Peyer's patch (tissue), 4 donors: ENCODE results near the gene AGFG1. TPM values are rescaled to one million over a fixed set of nuclear protein-coding genes. Genes with fewer than 3 reads are reported as not detected.

Source experiments
- DNase-seq, 3 donors: peaks; one replicate each; pipeline ENCODE4 v3.0.0-alpha.2; 2017 to 2019
- H3K27ac ChIP-seq, 4 donors: fragments of 200-600 bp; sonication (generic); one replicate each; pipeline ENCODE4 v1.5.1; 2016 to 2019
- H3K27me3 ChIP-seq, 2 donors: fragments of 200-600 bp; sonication (generic); one replicate each; pipeline ENCODE4 v1.5.1; 2019
- H3K36me3 ChIP-seq, 3 donors: fragments of 200-600 bp; sonication (generic); one replicate each; pipeline ENCODE4 v1.5.1; 2016 to 2019
- H3K4me1 ChIP-seq, 4 donors: fragments of 200-600 bp; sonication (generic); one replicate each; pipeline ENCODE4 v1.5.1; 2016 to 2019
- H3K4me3 ChIP-seq, 4 donors: fragments of 200-600 bp; sonication (generic); 1 replicate in 3 of 4; 2 replicates in 1 of 4; pipeline ENCODE4 v1.5.1; 2016 to 2019; ENCODE audit warnings: mild to moderate bottlenecking in 1 of 4
- H3K9me3 ChIP-seq, 4 donors: fragments of 200-600 bp; sonication (generic); one replicate each; pipeline ENCODE4 v1.5.1; 2016 to 2019; ENCODE audit warnings: mild to moderate bottlenecking in 1 of 4
- POLR2A ChIP-seq, 2 donors: fragments of 450-650 bp; IDR thresholded peaks; one replicate each; pipeline ENCODE4 v1.5.1; 2017; ENCODE audit warnings: antibody characterized with exemption in 2 of 2, mild to moderate bottlenecking in 2 of 2, moderate library complexity in 2 of 2
- total RNA-seq, 4 donors: library from RNA; depleted of rRNA; stranded (reverse); fragments of >200 nt; gene quantifications; one replicate each; pipeline ENCODE4 v1.1.0, GENCODE V29; 2016
- TF ChIP-seq, protein P1 (sequence below), 6 experiments: fragments of 450-650 bp in 4 of 6; fragments of 200-600 bp in 2 of 6; sonication (generic) in 1 of 6; IDR thresholded peaks; one replicate each; pipeline ENCODE4 v1.5.1; 2017 to 2019; ENCODE audit warnings: antibody characterized with exemption in 6 of 6, mild to moderate bottlenecking in 3 of 6, moderate library complexity in 1 of 6

Gene AGFG1, protein sequence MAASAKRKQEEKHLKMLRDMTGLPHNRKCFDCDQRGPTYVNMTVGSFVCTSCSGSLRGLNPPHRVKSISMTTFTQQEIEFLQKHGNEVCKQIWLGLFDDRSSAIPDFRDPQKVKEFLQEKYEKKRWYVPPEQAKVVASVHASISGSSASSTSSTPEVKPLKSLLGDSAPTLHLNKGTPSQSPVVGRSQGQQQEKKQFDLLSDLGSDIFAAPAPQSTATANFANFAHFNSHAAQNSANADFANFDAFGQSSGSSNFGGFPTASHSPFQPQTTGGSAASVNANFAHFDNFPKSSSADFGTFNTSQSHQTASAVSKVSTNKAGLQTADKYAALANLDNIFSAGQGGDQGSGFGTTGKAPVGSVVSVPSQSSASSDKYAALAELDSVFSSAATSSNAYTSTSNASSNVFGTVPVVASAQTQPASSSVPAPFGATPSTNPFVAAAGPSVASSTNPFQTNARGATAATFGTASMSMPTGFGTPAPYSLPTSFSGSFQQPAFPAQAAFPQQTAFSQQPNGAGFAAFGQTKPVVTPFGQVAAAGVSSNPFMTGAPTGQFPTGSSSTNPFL
- total RNA-seq, result 10 to 100 TPM; 24.8 to 68.1 (median 62.6) TPM

DNA sequence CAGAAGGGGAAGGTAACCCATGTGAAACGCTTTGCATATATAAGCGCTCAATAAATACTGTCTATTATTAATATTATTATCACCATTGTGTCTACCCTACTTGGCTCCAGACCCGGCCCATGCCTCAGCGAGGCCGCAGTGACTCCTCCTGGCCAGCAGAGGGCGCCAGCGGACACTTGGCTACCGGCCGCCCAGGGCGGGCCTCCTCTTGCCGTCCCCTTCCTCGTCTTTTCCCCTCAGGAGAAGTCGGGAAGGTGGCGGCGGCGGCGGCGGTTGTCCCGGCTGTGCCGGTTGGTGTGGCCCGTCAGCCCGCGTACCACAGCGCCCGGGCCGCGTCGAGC lies at the start of gene AGFG1:
TSS of gene AGFG1 (plus strand) at position 233 of the 341 bp plus-strand sequence. CDS start 266 bp downstream, outside the sequence.
- Histone ChIP-seq H3K27ac (peak within 1 kb of the TSS; percentile 77 to 96 (median 89)), H3K4me3 (peak within 1 kb of the TSS; percentile 72 to 99 (median 93)), H3K36me3 (no peaks in the 10 kb centered on the region), H3K27me3 (no peaks in the 10 kb centered on the region), H3K4me1 (peaks cover 0 to 26% (median 4%) of the 10 kb centered on the region in 4 donors), H3K9me3 (no peaks in the 10 kb centered on the region)
- peak; percentile 77 to 92 (median 92) for DNase-seq
- TF ChIP-seq POLR2A (IDR thresholded peaks at IDR 0.05), result peak; percentile 67 to 71
- TF ChIP-seq, protein P1, sequence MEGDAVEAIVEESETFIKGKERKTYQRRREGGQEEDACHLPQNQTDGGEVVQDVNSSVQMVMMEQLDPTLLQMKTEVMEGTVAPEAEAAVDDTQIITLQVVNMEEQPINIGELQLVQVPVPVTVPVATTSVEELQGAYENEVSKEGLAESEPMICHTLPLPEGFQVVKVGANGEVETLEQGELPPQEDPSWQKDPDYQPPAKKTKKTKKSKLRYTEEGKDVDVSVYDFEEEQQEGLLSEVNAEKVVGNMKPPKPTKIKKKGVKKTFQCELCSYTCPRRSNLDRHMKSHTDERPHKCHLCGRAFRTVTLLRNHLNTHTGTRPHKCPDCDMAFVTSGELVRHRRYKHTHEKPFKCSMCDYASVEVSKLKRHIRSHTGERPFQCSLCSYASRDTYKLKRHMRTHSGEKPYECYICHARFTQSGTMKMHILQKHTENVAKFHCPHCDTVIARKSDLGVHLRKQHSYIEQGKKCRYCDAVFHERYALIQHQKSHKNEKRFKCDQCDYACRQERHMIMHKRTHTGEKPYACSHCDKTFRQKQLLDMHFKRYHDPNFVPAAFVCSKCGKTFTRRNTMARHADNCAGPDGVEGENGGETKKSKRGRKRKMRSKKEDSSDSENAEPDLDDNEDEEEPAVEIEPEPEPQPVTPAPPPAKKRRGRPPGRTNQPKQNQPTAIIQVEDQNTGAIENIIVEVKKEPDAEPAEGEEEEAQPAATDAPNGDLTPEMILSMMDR (IDR thresholded peaks at IDR 0.05), result peak; percentile 82 to 99 (median 96)

DNA sequence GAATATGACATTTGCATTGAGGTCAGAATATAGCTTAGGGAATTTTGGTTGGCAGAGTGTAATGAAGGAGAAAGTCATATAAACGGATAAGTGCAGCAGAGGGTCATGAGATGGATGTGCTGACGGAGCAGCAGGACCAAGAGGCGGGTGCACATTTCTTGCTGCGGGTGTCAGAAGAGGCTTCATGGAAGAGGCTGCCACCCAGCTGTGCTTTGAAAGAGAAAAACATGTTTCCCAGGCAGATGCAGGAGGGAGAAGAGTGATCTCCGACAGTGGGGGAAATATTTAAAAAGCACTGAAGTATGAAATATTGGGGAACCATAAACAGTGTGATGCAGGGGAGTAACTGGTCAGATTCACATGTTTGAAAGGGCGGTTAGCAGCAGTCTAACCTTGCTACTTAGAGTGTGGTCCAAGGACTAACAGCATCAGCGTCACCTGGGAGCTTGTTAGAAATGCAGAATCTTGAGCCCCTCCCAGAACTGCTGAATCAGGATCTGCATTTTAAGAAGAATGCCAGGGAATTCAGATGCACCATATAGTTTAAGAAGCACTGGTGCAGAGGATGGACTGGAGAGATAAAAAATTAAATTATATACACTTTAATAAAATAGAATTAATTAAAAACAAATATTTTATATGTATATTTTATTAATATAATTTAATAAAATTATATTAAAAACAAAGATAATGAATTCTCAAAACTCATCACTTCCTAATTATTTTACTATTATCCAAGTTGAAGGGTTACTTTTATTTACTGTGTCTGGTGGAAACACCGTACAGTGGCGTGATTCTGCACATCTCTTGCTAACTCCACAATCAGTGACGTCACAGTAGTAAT lies 48.1 kb upstream of the AGFG1 start:
- no peak for TF ChIP-seq POLR2A (IDR thresholded peaks at IDR 0.05)
- TF ChIP-seq, protein P1 (IDR thresholded peaks at IDR 0.05), result no peak
- no peak overlapping the region for H3K27ac ChIP-seq
- no peak for DNase-seq
- no peaks in the 10 kb centered on the region for H3K36me3 ChIP-seq
- no peaks in the 10 kb centered on the region for H3K4me1 ChIP-seq
- no peak overlapping the region for H3K4me3 ChIP-seq
- no peaks in the 10 kb centered on the region for H3K27me3 ChIP-seq
- no peaks in the 10 kb centered on the region for H3K9me3 ChIP-seq

DNA sequence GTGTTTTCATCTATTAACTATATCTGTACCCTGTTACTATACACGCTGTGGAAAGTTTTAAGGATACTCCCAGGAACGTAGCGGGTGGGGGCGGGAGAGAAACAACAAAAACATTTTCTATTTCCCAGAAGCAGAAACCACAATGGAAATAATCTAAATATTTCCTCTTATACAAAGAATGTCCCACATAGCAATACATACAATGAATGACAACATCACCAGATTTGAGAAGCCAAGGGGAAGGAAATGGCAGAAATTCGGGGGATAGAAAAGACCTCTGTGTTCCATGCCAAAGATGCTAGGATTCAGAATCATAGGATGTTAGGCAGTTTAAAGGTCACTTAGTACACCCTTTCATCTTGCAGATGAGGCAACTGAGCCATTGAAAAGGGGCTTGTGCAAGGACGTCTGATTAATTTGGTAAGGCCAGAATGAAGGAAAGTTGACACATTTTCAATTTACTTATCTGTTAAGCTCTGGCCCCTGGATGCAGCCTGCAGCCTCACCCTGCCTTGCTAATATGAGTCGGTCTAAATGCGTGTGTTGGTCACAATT lies 43.1 kb upstream of the AGFG1 start:
- H3K27me3 ChIP-seq, result no peaks in the 10 kb centered on the region
- no peak overlapping the region for H3K27ac ChIP-seq
- no peak overlapping the region for H3K4me3 ChIP-seq
- DNase-seq, result no peak
- TF ChIP-seq, protein P1 (IDR thresholded peaks at IDR 0.05), result no peak
- no peak for TF ChIP-seq POLR2A (IDR thresholded peaks at IDR 0.05)
- H3K9me3 ChIP-seq, result peaks cover 0 to 10% (median 0%) of the 10 kb centered on the region in 4 donors
- H3K4me1 ChIP-seq, result no peaks in the 10 kb centered on the region
- no peaks in the 10 kb centered on the region for H3K36me3 ChIP-seq

DNA sequence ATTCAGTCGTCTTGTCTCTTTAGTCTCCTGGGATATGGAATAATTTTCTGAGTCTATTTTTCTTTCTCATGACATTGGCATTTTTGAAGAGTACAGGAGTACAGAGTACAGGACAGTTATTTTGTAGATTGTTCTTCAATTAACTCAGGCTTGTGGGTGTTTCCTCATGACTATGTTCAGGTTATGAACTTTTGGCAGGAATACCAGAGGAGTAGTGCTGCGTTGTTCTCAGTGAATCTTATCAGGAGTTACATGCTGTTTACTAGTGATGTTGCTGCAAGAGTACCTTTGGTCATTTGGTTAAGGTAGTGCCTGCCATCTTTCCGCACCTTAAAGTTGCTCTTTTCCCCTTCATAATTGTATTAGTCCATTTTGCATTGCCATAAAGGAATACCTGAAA lies 41.3 kb upstream of the AGFG1 start:
- Histone ChIP-seq H3K4me1 (no peaks in the 10 kb centered on the region), H3K27me3 (no peaks in the 10 kb centered on the region), H3K36me3 (no peaks in the 10 kb centered on the region), H3K9me3 (peaks cover 0 to 11% (median 0%) of the 10 kb centered on the region in 4 donors), H3K4me3 (no peak overlapping the region), H3K27ac (peak overlapping the region in 2 of 4 donors; percentile 29 to 49)
- DNase-seq, result no peak
- TF ChIP-seq POLR2A (IDR thresholded peaks at IDR 0.05), result no peak
- TF ChIP-seq, protein P1 (IDR thresholded peaks at IDR 0.05), result no peak

DNA sequence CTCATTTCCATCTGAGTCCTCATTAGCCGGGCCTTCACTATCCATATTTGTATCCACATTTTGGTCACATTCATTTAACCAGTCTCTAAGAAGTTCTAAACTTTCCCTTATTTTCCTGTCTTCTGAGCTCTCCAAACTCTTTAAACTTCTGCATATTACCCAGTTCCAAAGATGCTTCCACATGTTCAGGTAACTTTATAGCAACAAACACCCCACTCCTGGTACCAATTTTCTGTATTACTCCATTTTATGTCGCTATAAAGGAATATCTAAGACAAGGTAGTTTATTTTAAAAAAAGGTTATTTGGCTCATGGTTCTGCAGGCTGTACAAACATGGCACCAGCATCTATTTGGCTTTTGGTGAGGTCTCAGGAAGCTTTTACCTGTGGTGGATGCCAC lies 38.8 kb upstream of the AGFG1 start:
- Histone ChIP-seq H3K9me3 (peaks cover 0 to 11% (median 0%) of the 10 kb centered on the region in 4 donors), H3K27me3 (no peaks in the 10 kb centered on the region), H3K4me1 (no peaks in the 10 kb centered on the region), H3K27ac (no peak overlapping the region), H3K4me3 (no peak overlapping the region), H3K36me3 (no peaks in the 10 kb centered on the region)
- TF ChIP-seq, protein P1 (IDR thresholded peaks at IDR 0.05), result no peak
- TF ChIP-seq POLR2A (IDR thresholded peaks at IDR 0.05), result no peak
- DNase-seq, result no peak
